Forelimb muscle (tissue), 1 donor: ENCODE measurements around the gene C2CD4A. TPM values are rescaled to one million over a fixed set of nuclear protein-coding genes. Genes with fewer than 3 reads are reported as not detected.

Experiments used
- DNase-seq: peaks from one replicate; pipeline ENCODE4 v3.0.0-alpha.2; 2013; ENCODE audit warnings: low read depth
- polyA plus RNA-seq: library from polyadenylated mRNA; unstranded; fragments of 120-200 nt; gene quantifications from one replicate; pipeline ENCODE4 v1.2.1, GENCODE V29; 2013; ENCODE audit not compliant: insufficient read length

The C2CD4A gene
- polyA plus RNA-seq, 1 donor = 0.04 TPM

DNA sequence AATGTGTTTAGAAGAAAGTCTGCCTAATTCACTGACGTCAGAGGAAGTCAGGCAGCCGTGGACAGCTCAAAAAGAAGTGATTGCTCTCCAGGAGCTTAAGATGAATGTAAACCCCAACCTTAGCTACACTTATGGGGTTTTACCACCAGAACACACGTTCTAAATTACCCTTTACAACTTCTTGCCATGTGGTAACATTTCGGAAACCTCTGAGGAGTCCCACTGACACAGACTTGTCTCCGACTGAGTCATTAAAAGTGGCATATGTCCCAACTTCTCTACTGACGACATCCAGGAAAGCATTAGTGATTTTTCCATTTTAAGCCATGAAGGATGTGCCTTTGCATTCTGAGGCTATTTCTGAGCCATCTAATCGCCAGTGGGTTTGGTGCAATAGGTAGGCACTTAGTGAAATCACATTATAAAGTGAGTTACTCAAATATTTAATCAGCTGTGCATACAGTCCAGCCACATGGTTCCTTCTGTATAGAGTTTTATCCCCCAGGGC is 32.4 kb downstream of the C2CD4A start:
- no peak for DNase-seq

DNA sequence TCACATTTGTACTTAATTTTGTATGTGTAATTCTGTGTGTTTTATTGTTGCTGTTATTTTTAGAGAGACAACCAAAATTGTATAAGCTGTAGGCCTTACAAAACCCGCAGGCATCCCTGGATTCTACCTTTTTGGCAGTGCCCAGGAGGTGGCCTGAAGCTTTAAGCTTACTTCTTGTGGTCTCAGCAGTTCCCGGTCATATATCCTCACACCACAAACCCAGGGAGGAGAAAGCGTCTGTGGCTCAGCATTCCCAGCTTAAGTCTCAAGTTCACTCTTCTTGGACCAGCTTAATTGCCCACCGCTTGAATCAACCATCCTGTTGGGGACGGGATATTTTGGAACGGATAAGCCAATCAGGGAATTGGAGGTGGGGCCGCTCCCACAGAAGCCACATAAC is 36.7 kb downstream of the C2CD4A start:
- DNase-seq = no peak

DNA sequence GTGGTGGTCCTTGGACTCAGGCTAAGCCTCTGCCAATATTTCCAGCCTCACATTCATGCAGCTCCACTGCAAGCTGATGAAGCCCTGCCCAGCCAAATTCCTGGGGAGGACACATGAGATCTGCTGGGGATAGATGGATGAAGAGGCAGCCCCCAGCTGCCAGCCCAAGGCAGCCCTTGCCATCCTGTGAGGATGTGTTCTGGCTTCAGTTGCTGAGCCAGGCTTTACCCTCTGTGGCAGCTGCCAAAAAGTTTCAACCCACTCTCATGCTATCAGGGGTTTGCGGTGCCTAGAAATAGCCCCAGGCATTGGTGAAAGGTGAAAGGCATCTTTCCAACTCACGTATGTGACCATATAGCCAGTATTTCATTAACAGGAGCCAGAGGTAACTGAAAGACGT is 37.6 kb downstream of the C2CD4A start:
- DNase-seq = no peak

DNA sequence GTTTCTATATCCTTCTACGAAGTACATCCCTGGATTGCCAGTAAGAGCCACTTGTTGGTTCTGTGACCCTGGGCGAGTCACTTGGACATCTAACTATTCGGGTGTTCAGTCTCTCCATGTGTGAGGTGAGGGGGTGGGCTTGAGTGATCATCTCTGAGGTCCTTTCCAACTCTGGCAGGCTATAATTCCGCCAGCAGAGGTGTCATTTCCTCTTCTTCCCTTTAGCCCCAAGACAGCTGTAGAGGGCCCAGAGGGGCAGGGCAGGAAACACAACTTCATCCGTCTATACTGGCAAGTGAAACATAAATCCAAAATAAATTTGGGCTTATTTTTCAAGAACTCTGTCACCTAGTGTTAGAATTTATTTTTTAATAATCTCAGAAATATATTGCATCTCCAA is 38.1 kb downstream of the C2CD4A start:
- no peak for DNase-seq

DNA sequence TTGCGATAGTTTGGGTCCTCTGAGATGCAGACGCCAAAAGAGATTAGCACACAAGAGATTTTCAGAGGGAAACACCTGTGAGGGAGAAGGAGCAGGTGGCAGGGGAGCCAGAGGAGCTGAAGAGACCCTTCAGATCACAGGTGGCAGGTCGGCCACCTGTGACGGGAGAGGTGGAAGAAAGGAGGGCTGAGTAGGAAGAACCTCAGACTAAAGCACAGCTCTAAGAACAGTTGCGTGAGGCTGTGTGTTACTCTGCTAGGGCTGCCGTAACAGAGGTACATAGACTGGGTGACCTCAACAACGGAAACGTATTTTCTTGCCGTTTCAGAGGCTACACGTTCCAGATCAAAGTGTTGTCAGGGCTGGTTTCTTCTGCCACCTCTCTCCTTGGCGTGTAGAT is 38.5 kb downstream of the C2CD4A start:
- no peak for DNase-seq

DNA sequence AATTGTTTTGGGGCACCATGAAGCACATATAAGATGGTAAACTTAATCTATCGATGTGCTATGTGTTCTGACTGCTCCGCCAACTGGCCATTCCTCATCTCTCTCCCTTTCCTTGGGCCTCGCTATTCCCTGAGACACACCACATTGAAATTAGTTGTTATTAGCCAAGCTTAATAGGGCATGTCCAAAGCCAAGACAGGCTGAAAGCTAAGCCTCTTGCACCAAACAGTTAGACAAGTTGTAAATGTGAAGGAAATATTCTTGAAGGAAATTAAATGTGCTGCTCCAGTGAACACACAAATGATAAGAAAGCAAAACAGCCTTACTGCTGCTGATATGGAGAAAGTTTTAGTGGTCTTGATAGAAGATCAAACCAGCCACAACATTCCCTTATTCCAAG is 39.3 kb downstream of the C2CD4A start:
- DNase-seq = no peak

DNA sequence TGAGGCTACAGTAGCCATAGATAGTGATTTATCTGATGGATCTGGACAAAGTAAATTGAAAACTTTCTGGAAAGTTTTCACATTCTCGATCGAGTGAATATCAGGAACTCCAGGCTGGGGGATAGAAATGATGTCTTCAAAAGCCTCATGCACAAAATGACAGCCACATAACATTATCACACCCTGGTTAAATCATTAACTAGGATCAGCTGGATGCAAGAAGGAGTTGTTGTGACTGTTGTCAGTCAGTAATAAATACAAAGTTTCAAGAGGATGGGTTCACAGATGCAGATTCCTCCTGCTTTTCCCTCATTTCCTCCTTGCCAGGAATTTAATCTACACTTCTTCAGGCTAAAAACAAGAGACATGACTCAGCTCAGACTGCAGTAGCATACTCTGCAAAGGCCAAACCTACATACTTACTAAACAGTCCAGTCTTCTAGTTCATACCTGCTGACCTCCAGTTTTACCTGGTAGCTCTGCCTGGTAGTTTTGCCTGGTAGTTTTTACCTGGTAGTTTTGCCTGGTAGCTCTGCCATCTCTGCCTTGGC is 40.9 kb downstream of the C2CD4A start:
- no peak for DNase-seq

DNA sequence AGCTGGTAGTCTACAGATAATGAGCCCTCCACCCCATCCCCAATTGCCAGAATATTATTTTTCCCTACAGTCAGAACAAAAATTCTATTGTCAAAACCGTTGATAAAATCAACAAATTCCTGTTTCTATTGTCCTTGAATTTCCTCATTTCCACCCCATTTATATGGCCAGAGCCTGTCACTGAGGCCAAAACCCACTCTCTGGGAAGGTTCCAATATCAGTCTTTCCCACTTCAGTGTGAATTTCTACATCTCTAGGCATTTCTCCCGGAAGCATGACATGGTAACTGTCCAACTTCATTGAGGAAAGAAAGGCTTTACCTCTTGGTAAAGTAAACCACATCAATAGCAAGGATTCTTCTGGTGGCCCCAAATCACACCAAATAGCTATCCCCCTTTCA is 41.6 kb downstream of the C2CD4A start:
- no peak for DNase-seq

DNA sequence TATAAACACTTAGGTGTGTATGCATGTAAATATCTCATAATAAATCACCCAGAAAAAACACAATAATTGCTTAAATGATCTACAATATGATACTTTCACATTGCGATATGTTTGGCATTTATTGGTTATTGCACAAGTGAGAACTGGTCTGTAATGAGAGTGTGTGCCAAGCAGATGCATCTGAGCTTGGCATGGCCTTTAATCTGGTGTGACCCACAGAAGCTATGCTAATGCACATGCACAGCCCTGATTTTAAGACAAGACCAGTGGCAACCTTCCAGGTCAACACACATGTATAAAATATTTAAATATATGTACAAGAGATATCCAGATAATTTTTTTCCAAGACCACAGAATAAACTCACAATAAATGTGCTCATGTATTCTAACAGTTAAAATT is 42.7 kb downstream of the C2CD4A start:
- no peak for DNase-seq

DNA sequence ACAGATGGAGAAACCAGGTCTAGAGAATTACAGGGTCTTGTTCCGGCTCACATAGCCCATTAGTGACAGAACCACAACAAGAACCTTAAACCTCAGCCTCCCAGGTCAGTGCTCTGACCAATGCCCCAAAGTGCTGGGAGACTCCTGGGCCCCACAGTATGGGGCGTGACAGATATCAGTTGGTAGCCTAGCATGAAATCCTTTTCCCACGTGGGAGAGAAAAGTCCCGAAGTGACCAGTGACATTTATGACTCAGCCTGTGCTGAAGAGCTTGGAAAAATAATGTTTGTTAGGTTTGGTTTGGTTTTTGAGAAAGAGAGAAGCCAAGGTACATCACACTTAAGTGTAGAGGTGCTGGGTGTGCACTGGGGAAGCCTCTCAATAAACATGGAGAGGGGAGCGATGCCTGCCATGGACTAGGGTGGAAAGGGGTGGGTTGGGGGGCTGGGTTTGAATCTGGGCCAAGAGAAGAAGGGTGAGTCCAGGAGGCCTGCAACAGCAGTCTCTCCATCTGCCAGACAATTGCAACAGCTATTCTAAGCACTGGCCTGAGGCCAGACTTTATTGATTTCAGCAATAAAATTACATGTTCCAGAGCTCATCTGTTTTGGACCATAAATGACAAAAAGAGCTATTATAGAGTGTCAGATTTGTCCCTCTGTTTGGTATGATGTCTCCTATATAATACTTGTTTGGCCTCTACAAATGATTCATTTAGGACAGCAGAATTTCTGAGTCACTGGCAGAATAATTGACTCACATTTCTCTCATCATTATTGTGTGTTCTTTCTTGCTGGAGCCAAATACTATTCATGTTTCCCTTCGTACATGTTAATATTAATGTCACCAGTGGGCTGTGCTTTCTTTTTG is 43.4 kb downstream of the C2CD4A start:
- no peak for DNase-seq

DNA sequence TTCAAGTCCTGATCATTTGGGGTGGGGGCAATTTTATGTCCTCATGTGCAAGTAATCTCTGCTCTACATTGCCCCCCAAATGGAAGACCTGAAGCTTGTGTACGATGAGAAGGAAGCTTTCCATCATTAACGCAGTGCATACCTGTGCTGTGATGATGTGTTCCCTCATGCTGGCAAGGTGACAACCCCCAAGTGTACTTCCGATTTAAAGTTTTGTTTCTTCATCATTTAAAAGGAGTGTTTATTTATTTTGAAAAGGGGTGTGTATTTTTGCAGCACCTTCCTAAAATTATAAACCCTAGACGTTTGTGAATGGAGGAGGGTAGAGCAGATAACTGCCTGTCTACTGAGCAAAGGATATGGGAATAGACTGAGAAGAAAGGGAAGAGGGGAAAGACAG is 45.3 kb downstream of the C2CD4A start:
- no peak for DNase-seq

DNA sequence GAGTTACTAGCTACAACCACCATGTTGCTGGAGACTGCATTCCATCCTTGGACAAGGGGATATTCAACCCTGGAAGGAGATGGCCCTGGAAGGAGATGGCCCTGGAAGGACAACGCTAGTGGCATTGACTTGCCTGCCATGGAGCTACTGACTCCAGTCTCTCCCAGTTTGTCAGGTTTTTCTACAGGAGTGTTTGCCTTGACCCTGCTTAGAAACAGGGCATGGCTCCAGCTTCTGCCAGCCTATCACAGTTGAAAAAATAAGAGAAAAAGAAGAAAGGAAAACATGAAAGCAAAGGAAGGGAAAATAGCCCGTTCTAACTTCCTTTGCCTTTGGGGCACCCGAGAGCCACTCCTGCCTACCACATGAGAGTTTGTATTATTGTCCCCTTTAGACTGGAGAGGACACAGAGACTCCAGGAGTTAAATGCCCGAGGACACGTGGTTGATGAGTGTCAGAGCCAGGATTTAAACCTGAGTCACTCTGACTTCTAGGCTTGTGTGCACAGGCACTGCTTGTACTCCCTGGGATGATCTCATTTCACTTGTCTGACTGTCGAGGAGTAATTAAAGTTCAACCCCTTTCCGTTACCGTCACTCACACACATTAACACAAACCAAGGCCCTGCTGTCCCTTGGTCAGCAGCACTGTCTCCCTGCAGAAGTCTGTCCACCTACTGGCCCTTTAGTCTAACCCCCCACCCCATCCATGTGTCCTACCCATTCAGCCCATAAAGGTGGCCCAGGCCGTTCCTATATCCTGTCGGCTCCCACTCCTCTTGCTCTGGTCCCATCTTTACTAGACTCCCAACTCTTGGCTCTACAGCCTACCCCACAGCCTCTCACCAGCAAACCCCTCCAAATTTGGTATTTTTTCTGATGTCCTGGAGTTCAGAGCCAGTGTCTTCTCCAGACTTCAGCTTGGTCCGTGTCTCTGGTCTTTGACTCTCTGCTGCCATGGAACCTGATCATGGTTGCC is 46.1 kb downstream of the C2CD4A start:
- DNase-seq = no peak

DNA sequence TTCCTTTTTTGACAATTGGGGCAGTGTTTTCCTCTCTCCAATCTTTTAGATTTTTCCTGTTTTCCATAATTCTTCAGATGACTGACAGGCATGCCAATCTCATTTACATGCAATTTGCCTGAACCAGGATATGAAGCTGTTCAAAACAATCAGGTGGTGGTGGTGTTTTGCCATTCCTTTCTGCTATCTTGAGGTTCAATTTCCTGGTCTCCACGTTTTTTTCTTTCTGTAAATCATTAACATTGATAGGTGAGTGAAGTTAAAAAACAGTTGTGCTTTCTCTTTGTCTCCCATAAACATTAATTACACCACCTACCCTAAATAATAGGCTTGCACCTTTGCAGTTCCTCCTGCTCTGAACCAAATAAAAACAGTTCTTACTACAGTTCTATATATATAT is 49.1 kb downstream of the C2CD4A start:
- DNase-seq = no peak

DNA sequence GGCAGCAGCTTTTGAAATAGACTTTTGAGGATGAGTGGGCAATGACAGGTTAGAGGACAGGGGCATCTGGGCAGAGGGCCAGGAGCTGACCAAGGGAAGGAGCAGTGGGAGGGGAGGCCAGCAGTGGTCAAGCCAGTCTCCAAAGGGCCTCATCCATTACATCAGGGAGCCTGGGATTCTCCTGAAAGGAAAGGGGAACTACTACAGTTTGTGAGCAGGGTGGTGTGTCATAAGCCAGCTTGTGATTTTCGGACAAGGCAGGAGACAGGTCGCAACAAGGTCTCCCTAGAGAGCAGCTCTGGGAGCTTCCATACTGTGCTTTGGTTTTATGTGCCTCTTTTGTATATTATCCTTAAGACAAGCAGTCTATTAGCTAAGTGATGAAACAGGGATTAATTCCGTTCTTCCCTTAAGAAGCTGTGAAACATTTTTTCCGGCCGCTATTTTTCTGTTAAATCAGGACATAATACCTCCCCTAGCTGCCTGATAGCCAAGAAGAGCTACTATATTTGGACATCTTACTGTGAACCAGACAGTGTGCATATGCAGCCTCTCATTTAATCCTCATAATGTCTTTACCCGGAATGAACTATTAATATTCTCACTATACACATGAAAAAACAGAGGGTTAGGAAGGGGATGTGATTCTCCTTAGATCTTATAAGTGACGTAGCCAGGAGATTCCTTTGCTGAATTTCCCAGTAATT is 51.9 kb downstream of the C2CD4A start:
- no peak for DNase-seq

DNA sequence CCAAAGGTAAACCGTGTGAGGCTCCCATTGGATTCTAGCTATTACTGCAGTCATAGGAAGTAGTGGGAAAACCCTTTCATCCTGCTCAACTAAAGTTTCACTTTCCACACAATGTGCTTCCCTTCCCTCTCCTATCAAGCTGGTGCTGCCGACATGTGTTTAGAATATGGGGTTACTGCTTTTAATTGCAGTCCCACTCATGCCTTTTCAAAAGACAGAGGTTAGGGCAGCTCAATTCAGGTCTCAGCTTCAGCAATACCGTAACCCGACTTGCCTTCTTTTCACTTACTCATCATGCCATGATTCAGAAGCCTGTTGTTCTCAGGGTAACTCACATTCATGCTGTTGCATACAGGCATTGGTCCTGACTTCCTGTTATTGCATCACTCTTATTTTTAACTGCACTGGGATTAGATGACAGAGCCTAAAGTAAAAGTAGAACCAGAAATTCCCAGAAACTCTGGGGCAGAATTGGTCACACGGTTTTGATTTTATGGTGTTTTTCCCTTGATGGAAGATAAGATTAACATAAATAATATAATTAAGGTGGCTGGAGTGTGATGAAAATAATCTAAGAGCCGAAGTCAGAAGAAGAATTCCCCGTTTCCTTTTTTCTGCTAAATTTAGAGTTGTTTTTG is 52.6 kb downstream of the C2CD4A start:
- DNase-seq = no peak

DNA sequence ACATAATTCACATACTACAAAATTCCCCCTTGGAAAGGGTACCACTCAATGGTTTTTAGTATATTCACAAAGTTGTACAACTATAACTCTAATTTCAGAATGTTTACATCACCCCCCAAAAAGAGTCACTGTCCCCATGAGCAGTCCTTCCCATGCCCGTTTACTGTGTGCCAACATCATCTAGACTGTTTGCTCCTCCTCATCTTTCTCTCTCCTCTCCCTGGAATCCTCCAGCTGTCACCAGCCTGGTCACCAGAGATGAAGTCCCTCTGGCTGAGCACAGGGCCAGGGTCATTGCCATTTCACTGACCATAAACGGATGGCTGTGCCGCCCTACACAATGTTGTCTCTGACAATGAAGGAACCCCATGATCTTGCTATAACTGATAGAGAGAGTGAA is 53.1 kb downstream of the C2CD4A start:
- no peak for DNase-seq

Other genes starting within 250 kb of the C2CD4A start
- 32.5 TPM for gene VPS13C, start 6.5 kb upstream of the C2CD4A start, polyA plus RNA-seq
- gene C2CD4B, start 98.3 kb downstream of the C2CD4A start, polyA plus RNA-seq = 1.8 TPM